Peyer's patch (tissue), 4 donors: Measurements from ENCODE around the gene MYCBPAP.

Experiments used
- POLR2A ChIP-seq, 2 donors: fragments of 450-650 bp; IDR thresholded peaks; one replicate each; pipeline ENCODE4 v1.5.1; 2017; ENCODE audit warnings: antibody characterized with exemption in 2 of 2, mild to moderate bottlenecking in 2 of 2, moderate library complexity in 2 of 2
- TF ChIP-seq, protein P1 (sequence below), 6 experiments: fragments of 450-650 bp in 4 of 6; fragments of 200-600 bp in 2 of 6; sonication (generic) in 1 of 6; IDR thresholded peaks; one replicate each; pipeline ENCODE4 v1.5.1; 2017 to 2019; ENCODE audit warnings: antibody characterized with exemption in 6 of 6, mild to moderate bottlenecking in 3 of 6, moderate library complexity in 1 of 6

DNA sequence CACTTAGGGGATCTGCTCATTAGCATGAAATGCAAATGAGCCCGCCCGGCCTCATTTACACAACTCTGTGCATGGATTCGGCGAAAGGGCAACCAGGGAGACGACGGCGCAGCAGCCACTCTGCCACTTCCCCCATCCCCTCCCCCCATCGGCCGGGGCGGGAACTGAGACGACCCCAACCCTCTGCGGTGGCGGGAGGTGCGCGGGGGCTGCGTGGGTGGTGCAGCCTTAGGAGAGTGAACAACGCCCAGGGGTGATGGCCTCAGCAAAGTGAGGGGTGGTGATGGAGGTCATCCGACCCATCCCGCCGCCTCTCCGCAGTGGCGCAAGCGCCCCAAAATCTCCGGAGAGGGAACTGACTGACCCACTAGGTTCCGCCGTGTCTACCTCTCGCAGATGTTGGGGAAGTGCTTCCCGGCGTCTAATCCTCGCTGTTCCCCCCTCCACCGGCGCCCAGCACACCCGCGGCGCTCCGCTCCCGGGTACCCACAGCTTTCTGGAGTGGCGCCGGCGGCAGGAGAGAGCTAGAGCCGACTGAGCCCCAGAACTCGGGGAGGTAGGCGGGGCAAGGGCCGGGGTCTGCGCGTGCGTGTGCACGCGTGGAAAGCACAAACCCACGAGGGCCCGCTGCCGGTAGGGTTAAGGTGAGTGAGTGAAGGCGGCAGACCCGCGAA, 50.8 kb downstream of the MYCBPAP start:
- no peak for TF ChIP-seq POLR2A (IDR thresholded peaks at IDR 0.05)
- TF ChIP-seq, protein P1, sequence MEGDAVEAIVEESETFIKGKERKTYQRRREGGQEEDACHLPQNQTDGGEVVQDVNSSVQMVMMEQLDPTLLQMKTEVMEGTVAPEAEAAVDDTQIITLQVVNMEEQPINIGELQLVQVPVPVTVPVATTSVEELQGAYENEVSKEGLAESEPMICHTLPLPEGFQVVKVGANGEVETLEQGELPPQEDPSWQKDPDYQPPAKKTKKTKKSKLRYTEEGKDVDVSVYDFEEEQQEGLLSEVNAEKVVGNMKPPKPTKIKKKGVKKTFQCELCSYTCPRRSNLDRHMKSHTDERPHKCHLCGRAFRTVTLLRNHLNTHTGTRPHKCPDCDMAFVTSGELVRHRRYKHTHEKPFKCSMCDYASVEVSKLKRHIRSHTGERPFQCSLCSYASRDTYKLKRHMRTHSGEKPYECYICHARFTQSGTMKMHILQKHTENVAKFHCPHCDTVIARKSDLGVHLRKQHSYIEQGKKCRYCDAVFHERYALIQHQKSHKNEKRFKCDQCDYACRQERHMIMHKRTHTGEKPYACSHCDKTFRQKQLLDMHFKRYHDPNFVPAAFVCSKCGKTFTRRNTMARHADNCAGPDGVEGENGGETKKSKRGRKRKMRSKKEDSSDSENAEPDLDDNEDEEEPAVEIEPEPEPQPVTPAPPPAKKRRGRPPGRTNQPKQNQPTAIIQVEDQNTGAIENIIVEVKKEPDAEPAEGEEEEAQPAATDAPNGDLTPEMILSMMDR (IDR thresholded peaks at IDR 0.05): no peak
